Right kidney (tissue), 1 donor: ENCODE data around the gene MITF.

Experiments
- DNase-seq: peaks from one replicate; pipeline ENCODE4 v3.0.0-alpha.2; 2016

The MITF gene

DNA sequence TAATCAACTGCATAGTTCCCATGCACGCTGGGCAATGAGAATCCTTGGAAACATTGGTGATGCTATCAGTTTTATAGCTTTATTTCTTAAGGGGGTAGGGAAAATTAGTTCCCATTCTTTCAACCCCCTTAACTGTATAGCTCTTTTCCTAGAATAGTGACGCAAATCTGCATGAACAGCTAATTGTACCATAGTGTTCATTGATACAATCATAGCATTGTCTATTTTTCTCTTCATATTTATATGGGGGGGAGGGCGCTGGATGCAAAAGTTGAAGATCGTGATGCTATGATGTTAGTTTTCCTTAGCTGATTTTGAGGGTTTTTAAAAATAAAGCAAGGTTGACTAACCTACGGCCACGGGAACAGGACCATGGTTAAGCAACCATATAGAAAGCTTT, 227.9 kb downstream of the MITF start:
- DNase-seq = no peak

DNA sequence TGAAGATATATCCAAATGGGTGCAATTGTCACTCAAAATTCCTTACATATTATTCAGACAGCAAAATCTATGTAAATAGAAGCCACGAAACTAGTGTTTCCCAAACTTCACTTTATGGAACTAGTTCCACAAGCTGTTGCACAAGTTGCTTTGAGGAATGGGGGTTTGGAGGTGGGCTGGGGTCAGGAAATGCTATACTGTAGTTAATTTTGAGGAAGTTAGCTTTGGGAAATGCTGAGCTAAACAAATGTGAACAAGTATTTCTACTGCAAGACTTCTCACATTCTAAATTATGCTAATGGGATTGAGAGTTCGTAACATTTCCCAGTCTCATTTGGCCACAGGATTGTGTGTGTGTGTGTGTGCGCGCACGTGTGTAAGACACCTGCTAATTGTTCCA, 231.6 kb downstream of the MITF start:
- no peak for DNase-seq

DNA sequence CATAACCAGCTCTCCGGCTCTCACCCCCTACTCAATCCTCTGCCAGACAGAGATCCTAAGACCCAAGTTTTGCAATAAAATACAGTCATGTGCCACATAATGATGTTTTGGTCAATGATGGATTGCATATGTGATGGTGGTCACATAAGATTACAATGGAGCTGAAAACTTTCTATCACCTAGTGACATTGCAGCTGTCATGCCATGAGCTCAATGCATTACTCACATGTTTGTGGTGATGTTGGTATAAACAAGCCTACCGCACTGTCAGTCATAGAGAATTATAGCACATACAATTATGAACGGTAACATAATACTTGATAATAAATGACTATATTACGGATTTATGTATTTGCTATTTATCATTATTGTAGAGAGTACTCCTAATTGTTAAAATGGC, 233.4 kb downstream of the MITF start:
- DNase-seq = no peak

DNA sequence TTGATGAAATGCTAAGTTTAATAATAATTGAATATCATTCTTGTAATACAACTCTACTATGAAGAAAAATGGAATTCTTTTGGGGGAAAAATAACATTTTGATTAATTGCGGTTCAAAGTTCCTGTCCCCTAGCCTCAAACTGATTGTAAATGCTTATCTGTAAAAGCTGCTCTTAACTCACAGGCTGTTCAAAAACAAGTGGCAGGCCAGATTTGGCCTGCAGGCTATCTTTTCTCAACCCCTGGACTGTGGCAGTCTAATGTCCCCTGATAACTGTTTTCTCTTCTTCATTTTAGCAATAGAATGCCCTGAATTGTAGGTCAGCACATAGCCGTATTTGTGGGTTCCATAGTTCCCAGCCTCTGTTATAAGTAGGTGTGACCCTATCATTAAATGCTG, 236.8 kb downstream of the MITF start:
- no peak for DNase-seq

DNA sequence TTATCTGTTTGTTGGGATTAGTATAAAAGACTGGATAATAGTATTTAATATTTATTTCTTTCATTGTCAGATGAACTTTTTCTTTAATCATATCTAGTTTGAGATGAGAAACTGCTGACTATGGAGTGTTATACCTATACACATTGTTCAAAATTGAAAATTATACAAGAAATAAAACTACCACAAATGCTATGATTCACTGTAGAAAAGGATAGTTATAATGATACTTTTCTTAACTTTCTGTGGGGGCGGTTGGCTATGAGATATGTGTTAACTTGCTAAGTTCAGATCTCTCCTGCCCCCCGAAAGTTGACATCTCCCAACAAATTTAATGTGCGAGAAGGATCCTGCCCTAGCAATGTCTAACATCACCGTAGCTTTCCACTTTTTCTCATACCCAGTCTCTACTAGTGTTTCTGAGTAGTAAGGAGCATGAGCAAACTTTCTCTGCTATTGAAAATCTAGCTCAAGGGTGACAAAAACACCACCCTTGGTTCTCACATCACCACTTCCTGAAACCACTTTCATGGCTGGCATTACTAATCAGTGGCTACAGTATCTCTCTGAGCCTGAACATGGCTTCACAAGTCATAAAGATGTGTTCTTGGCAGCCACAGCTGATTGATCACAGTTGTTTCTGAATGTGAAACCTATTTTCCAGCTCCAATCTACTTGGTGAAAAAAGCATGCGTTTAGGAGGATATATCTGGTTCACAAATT, 244.4 kb downstream of the MITF start:
- no peak for DNase-seq

DNA sequence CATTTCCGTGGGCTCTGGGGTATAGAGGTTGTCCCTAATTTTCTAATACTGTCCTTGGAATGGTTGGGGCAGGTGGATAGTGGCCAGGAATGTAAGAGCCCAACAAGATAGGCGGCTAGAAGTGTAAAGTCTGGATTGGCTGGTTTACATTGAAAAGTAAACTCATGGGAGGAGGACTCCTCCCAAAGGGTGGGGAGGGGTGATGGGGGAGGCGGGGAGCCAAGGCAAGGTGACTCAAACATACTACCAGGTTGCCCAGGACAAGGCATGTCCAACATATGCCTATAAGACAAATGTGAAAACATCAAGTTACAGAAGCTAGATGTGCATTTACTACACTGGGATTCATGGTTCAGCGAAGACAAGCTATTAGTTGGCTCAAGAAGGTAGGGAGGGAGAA, 246.0 kb downstream of the MITF start:
- no peak for DNase-seq

DNA sequence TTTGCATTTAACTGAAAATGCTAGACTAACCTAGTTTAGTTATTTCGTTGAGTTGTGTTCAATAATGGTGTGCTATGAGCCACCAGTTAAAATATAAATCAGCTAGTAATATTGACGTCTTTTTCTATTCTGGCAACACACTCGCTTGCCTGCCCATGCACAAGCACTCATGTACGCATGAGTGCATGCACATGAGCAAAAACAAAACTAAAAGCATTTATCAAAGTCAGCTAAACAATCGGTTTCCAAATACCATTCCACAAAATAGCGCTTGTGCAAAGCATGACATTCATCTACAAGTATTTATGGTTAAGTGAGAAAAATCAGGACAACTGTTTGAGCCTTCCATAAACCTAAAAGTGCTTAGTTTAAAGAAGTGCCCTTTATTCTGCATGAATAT, 247.2 kb downstream of the MITF start:
- DNase-seq = no peak

DNA sequence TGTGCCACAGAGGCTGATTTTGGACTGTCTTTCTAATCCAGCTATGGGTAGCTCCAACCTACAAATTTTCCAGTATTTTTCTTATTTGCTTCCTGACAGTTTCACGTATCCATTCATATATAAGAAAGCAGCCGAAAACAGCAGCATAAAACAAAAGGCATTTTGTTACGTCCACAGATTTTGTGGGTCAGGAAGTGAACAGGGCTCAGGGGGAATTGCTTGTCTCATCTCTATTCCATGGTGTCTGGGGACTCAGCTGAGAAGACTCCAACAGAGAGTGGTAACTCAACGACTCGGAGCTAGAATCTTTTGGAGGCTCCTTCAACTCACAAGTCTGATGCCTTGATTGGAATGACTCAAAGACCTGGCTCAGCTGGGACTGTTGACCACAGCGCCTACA, 248.6 kb downstream of the MITF start:
- no peak for DNase-seq

DNA sequence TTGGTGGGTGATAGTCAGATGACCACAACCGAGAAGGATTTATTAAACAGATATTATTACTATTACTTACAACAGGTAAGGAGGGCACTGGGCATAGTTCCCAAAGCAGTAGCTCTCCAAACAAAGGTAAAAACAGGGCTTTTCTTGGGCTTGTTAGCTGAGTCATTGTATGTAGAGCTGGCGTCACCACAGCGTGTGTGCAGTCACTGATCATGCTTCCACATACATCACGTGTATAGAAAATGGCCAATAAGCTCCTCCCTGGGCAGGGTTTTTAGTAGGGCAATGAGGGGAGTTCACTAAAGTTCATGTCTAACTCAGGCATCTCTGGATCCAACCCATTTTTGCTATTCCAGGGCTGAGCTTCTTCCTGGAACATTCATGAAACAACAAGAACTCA, 254.5 kb downstream of the MITF start:
- no peak for DNase-seq

DNA sequence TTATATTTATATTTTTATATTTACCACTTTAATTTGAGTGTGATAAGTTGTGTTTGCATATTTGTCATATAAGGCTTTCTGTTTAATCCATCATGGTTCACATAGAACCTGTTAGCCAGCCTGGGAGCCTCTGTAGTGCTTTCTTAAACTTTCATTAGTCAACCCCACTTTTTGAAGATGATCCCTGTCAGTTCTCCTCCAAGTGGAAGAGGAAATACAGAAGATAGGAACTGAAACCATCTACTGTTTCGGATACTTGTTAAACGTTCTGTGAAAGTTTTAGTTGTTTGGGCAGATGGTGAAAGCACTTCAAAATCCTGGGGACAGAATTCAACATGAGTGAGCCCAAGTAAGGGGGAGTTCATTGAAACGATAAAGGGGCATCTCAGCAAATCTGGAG, 255.7 kb downstream of the MITF start:
- no peak for DNase-seq

DNA sequence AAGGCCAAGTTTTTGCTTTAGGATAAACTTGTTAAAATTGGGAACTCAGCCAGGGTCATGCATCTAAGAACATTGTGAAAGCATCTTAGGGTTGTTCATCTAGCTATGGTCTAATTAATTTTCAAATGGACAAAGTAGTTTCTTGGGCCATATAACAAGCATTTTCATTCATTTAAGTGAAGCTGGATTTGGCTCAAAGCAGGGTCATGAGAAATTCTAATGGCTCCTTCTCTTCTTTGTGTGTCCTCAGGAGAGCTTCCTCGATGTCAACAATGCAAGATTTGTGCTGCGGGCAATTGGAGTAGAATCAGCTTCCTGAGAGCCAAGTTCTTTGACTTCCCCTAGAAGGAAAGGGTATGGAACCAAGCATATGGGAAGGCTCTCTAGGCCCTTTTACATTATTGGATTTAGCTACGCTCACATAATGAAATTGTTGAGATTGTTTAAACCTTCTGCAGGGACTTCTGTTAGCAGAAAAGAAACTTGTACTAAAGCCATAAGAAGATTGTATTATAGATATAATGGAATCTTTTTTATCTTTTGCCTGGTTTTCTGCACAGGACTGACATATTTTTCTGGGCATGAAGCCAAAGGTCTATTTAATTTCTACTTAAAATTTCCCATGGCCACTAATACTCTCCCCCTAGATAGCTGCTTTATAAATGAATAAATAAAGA, 258.5 kb downstream of the MITF start:
- no peak for DNase-seq

DNA sequence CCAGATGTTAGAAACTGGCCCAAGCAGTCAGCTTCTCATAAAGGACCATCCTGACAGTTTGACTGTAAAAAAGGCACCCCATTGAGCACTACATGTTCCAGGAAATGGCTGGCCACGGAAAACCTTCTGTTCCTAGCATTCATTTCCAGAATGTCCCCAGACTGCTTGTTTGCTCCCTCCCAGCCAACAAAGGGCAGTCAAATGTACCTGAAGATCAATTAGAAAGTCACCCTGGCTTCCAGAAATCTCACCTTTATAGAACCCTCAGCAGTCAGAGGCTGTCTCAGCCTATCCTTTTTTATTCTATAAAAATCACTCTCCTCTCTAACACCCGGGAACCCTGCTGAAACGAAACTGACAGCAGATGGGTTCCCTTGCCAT, 259.5 kb downstream of the MITF start:
- no peak for DNase-seq

DNA sequence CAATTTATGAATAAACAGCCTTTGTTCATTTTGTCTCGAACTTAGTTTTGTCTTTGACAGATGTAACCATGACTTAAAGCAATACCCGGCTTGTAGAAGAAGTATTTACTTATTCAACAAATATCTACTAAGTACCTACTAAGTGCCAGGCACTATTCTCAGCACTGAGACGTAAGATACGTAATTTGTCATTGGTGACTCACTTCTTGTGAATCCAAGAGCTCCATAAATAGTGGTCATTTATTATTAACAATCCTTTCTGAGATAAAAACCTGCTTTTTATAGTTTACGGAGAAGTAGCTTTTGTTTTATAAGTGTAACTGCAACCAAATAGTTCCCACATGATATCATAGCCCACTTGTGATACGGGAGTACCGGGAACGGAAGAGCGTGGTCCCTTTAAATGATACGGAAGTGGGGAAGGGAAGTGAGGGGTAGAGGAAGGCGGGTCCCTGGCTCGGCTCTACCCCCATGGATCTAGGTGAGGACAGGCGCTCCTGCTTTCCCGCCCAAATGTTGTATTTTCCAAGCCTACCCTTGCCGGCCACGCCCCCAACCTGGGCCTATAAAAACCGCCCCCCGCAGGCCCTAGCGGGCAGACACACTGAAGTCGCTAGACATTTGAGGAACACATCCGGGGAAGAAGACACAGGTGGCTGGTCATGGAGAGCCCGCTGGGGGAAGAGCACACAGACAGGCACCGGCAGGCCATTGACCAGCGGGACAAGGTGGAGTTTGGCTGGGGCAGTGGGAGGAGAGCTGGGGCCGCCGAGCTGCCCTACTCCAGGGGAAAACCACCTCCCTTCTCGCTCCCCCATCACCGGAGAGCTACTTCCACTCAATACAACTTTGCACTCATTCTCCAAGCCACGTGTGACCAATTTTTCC, 260.1 kb downstream of the MITF start, which contains the start of gene SAMMSON:
Gene SAMMSON, plus strand, starts transcription at position 594 of the 888 bp plus-strand sequence.
- no peak for DNase-seq

DNA sequence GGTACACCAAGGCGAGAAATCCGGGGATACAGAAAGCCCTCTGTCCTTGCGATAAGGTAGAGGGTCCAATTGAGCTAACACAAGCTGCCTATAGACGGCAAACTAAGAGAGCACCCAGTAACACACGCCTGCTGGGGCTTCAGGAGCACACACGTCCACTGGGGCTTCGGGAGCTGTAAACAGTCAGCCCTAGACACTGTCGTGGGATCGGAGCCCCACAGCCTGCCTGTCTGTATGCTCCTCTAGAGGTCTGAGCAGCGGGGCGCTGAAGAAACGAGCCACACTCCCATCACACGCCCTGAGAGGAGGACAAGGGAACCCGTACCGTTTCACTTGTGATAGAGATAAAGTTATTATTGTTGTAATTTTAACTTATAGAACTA, 260.8 kb downstream of the MITF start:
- no peak for DNase-seq

DNA sequence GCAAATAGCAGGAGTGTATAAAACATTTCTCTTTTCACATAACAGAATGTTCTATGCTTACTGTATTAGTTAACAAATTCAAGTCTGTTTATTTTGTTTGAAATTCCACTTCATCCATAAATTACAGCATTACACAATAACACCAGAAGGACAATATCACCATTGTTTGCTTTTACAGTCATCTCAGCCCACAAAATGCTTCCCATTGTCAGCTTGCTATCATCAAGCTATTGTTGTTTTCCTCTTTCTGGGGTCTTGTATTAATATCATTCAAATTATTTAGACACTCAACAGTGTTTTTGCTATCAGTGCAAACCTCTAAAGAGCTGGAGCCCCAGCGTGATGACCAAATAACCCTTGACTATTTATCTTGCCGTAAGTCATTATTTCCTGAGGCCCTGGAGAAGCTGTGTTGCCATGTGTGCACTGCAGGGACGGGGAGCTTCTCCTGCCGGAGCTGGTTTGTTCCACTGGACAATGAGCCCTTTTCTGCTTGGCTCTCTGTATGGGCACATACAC, 261.4 kb downstream of the MITF start:
- DNase-seq = no peak

DNA sequence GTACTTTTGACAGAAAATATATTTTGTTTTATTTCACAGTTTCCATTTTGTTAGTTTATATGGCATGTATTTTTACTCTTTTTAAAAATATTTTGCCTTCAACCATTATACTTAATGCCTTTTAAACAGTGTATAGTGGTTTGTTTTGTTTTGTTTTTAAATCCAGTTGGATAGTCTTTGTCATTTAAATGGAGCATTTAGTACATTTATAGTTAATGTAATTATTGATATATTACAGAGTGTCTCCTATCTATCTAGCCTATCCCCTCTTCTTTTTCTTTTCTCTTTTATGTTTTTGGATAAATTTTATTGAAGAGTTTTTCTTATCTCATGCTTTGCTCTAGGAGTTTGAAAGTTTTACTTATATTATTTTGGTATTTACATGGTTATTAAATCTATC, 263.9 kb downstream of the MITF start:
- DNase-seq = no peak

DNA sequence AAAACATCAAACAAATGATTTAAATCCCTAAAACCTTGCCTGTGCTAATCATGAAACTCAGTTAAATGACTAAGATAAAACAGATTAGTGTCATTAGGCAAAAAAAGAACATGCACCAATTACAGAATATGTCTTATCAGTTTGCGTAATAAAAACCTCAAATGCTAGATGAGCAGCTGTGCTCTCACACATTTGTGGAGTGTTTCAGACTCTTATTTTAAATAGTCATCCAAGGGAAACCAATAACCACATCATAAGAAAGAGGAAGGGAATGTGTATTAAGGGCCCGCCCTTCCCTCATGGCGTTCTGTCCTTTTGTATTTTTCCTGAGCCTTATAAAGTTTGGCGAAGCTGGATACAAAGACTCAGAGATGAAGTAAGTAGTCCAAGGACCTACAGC, 266.8 kb downstream of the MITF start:
- no peak for DNase-seq

DNA sequence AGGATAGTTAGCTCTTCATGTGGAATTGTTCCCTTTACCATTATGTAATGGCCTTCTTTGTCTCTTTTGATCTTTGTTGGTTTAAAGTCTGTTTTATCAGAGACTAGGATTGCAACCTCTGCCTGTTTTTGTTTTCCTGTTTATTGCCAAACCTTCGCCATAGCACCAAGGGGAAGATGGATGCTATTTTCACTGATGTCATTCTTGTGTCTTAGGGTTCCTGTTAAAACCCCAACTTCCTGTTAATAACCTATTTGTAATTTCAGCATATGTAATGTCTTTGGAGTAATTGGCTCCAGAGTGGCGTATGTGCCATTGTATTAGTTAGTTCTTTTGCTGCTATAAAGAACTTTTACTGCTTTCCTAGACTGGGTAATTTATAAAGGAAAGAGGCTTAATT, 271.1 kb downstream of the MITF start:
- no peak for DNase-seq

DNA sequence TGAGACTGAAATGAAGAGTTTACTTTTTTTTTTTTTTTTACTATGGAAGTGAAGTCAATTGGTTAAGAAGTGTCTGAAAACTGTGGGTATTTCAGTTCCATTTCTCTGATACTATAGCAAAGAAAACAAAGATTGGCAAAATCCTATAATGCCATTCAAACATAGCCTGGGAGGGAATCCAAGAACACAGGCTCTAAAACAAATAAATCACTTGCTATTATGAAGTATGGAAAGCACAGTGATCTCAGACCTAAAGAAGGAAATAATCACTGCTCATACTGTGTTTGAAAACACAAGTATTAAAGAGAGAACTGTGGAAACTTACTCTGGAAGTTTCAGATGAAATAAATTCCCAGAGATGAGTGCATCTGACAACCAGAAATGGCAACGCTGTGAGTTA, 272.3 kb downstream of the MITF start:
- DNase-seq = no peak
